GM12872 (cell line): ENCODE measurements around the gene TTYH1.

Source experiments
- CTCF ChIP-seq: IDR thresholded peaks from 3 replicates; pipeline ENCODE4 v1.5.1; 2011; ENCODE audit warnings: low read depth, mild to moderate bottlenecking, low read length, moderate library complexity; ENCODE audit not compliant: insufficient read depth

The TTYH1 gene

GRCh38 chr19:54418030-54418929 is 3.0 kb downstream of the TTYH1 start:
- TF ChIP-seq CTCF, result no peak

GRCh38 chr19:54418930-54419800 is 3.9 kb downstream of the TTYH1 start:
- no peak for TF ChIP-seq CTCF

DNA sequence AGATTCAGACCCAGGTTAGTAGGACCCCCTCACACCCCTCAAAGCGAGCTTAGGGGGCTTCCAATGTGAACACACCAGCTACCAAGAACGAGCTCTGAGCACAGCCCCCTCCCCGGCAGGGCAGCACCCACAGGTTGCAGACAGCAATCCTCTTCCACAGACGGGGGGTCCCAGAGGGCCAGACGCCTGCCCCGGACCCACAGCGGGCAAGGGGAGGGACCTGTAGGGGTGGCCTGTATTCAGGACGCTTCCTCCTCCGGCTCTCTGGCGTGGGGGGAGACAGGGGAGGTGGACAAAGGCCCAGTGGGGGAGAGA is 4.8 kb downstream of the TTYH1 start:
- TF ChIP-seq CTCF, result no peak

DNA sequence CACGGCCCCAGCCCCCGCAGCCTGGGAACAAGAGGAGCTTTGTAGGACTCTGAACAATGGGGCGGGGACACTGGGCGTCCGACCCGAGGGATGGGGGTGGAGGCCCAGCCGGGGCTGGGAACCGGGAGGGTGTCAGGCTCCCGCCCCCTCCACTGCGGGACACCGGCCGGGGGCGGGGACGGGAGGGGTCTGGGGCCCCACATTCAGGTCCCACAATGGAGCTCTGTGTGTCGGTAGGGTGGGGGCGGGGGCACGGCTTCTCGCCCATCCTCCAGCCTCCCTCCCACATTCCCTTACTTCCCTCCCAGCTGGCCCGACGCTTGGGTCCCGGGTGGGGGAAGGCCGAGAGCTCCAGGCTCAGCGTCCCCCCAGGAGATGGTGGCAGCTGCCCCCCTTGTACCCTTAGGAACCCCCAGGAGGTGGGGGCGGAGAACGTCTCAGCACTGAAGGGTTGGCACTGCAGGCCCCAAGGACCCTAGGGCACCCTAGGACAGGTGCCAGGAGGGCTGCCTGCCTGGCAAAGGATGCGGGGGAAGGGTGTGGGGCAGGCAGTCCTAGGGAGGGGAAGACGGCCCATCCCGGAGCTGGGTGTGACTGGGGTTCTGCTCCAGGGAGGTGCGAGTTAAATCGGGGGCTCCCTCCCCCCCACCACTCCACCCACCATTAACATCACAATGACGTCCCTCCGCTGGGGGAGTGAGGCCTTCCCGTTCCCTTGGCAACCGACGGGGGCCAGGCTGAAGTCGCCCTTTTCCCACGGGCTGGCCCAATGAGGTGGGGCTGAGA is 5.3 kb downstream of the TTYH1 start:
- TF ChIP-seq CTCF, result no peak

DNA sequence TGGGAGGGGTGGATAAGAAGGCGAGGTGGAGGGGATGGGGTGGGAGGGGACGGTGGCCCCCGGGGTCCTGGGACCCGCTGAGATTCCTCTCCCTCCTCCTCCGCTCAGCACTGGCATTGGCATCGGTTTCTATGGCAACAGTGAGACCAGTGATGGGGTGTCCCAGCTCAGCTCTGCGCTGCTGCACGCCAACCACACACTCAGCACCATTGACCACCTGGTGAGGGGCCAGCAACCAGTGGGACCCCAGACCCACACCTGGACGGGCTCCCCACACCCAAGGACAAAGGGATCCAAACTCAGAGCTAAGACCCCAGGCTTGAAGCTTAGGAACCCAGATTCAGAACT is 5.9 kb downstream of the TTYH1 start:
- no peak for TF ChIP-seq CTCF

- TF ChIP-seq CTCF, result no peak
These were observed 6.3 kb downstream of the TTYH1 start for GRCh38 chr19:54421521-54421920.

GRCh38 chr19:54422136-54422535 is 6.9 kb downstream of the TTYH1 start:
- no peak for TF ChIP-seq CTCF
